Activated CD4-positive, alpha-beta T cell treated with anti-CD3 and anti-CD28 coated beads, Interleukin-2, amount 50 U/mL, for 16 hours (primary cell): ENCODE measurements around the gene SAMD10.

Source experiments
- DNase-seq: peaks from one replicate; pipeline ENCODE4 v3.0.0-alpha.2; 2020

The SAMD10 gene

DNA sequence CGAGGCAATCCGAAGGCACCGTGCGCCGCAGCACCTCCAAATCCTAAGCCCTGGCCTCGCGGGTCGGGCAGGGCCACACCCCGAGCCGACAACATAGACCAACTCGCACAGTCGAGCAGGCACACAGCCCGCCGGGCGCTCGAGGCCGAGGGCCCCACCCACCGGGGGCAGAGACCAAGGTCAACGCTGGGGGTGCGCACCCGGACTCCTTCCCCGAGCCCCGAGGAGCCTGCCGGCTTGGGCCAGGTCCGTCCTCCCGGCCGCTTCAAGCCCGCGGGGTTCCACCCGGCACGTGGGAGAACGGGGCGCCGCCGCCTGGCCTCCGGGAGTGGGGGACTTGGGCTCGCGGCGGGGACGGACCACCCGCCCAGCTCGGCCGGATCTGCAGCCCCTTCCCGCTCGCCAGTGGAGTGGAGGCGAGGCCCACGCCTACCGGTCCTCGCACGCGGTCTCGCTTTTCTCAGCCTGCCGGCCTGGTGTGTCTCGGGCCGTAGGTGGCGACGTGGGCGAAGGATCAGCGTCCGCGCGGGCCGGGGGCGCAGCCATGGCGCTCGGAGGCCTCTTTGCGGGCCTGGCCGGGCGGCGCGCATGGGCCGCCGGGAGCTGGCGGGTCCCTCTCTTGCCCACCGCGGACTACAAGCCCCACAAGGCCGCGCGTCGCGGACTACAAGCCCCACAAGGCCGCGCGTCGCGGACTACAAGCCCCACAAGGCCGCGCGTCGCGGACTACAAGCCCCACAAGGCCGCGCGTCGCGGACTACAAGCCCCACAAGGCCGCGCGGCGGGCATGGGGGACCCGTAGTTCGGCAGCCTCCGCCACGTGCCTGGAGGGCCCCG, 23.4 kb downstream of the SAMD10 start, which contains the start of gene UCKL1:
TSS of gene UCKL1 (minus strand) at position 590 of the 837 bp plus-strand sequence. CDS start at position 546, 44 bp downstream.
- peak; percentile 91 for DNase-seq

DNA sequence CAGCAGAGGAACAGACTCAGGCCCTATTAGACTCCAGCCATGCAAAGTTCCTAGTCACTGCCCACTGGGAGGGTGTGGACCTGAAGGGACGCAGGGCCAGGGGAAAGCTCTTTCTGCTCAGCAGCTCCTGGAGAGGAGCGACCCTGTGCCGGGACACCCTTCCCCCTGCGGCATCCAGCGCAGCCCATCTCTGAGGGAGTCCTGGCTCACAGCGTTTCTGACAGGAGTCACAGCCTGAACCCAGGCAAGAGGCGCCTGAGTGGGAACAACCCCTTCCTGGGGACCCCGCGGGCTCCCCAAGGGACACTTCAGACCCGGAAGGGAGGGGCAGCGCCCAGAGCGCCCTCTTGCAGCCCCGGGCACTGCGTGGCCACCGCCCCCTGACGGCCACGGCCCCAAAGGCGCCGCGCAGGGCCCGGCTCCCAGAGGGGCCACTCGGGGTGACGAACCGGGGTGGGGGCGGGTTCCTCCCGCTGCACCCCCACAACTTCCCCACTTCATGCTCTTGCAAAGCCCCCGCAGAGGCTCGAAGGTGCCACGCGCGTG, 24.1 kb downstream of the SAMD10 start:
- peak; percentile 40 for DNase-seq

DNA sequence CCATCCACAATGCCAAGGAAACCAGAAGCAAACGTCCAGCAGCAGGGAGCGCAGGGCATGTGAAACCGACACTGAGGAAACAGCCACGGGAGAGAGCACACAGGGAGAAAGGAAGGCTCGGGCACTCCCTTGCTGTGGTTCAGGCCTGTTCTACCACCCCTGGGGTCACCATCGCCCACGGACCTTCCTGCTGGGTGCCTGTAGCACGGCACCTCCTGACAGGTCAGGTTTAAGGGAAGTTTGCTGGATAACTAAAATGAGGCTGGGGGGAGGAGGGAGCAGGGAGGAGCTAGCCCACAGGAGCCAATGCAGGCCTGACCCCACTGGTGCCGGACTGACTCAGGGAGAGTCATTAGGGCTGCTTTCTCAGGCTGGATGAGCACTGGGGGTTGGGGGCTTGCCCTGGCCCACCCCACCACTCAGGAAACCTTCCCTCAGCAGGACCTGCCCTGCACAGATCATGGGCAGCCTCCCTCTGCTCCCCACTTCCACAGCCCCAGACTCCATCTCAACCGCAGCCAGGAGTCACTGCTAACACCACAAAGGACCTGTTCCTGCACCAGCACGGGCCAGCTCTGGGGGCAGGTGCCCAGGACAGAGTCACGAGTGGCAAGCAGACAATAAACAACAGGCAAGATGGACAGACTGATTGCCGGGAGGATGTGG, 25.5 kb downstream of the SAMD10 start:
- DNase-seq: no peak

DNA sequence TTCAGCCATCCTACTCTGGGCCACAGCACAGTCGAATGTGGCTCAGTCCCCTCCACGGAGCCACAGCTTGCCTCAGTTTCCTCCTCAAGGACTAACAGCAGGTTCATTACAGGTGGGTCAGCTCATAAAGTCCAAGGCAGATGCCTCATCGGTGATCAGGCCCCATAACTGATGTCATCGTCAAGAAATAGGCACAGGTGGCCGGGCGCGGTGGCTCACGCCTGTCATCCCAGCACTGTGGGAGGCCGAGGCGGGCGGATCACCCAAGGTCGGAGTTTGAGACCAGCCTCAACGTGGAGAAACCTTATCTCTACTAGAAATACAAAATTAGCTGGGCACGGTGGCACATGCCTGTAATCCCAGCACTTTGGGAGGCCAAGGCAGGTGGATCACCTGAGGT, 26.7 kb downstream of the SAMD10 start:
- no peak for DNase-seq

DNA sequence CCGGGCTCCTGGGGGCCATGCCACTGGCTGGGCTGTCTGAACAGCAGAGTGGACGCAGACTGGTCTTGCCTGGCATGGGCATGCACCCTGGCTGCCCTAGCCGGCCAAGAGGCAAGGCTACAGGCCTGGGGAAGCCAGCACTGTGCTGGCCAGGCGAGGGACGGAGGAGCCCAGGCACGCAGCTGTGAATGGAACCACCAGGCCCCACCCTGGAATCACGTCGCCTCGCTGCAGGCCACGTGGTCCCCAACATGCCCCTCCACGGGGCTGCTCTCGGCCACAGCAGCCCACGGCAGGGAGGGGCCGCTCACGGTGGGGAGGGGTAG, 27.3 kb downstream of the SAMD10 start:
- DNase-seq: no peak

DNA sequence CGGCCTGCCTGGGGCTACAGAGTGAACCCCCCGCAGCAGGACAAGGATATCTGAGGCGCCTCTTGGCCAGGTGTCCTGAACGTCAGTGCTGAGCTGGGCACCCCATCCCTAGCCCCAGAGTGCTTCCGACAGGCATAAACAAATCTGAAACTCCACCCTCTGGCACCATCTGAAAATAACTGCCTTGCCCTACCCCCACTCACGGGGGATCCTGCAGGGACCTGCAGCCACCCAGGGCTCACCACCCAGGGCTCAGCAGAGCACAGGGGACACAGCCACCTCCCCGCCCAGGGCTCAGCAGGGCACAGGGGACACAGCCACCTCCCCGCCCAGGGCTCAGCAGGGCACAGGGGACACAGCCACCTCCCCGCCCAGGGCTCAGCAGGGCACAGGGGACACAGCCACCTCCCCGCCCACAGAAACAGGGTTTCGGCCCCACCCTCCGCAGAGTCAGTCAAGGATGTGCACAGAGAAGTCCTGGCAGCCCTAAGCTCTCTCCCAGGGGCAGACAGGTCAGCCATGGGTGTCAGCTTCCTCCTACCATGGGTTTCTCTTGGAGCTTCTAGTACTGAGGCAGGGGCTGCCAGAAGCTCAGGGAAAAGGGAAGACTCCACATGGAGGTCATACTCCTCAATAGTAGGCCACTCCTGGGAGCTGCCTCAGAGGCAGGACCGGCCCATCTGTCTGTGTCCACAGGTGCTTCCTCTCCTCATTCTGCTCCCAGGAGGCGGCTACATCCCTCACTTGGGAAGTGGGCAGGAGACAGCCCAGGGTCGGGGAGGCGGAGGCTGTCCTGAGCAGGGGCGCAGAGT, 27.8 kb downstream of the SAMD10 start:
- no peak for DNase-seq

DNA sequence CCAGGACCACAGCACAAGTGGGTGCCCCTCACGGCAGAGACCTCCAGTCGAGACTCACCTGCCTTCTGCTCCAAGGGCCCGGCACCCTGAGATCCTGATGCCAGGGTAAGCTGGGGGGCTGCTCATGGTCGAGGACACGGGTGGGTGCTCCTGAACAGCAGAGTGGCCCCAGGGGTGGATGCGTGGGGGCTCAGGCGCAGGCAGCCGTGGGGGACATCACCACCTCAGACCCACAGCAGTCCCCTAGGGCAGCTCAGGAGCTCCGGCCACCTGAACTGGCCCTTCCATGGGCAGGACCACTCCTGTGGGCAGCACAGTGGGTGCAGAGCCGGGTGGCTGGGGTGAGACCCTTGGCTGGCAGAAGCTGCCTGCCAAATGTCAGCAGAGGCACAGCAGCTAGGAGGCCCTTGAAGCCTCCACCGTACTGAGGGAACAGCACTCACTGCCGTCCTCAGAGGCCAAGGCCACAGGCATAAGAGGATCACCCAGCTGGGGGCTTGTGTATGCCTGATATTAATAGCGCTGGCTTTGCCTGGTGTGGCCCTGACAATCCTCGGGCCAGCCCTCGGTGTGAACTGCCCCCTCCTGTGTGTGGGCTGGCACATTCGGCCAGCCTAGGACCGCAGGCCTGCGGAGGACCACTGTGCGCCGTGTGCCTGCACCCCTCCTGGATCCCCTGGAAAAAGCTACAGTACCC, 28.6 kb downstream of the SAMD10 start:
- DNase-seq: no peak

DNA sequence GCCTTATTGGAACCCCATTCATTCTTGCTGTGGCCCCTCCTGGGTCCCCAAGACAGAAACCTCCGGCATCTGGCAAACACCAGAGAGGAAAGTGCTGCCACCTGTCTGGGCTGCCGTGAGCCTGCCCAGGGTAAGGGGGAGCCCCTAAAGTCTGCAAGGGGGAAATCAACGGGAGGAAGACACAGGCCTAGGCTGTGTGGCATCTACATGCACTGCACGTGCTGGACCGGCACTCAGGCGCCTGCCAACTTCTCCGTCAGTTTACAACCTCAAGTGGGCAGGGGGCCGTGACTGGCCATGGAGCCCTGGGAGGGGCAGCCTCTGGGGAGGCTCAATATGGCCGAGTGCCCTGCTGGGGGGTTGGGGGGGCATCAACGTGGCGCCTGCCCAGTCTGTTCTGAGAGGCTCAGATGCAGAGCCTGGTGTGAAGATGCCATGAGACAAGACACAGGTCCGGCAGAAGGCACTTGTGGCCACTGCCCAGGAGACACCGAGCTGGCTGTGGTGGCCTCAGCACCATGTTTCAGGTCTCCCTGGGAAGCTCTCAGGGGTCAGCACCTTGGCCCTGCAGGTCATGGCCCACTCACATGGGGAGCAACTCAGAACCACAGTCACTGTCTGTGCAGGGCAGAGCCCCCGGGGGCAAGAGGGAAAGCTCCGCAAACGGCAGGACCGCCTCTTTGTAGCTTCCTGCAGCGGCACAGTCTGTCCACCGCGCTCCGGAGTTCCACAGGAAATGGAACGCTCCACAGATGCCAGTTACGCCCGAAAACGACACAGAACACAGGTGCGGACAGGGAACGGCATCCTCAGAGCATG, 31.6 kb downstream of the SAMD10 start:
- no peak for DNase-seq

DNA sequence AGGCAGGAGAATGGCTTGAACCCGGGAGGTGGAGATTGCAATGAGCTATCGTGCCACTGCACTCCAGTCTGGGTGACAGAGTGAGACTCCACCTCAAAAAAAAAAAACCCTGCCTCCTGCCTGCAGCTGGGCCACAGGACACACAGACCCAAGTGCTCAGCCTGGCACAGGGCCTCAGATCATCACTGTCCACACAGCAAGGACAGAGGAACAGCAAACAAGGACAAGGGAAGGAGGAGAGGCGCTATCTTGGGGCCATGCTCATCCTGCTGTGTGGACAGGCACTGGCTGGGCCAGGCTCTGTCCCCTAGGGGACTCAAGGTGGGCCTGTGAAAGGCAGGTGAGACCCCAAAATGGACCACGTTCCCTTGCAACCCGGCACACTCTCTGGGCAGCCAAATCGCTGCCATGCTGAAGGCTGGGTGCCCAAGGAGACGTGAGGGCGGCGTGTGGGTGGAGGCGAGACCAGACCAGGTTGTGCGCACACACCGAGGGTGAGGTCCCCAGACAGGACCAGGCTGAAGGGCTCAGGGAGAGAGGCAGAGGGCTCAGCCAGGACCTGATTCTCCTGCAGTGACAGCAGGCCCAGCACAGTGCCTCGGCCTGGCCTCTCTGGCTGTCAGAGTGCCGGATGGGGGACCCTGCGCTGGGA, 32.3 kb downstream of the SAMD10 start:
- no peak for DNase-seq

DNA sequence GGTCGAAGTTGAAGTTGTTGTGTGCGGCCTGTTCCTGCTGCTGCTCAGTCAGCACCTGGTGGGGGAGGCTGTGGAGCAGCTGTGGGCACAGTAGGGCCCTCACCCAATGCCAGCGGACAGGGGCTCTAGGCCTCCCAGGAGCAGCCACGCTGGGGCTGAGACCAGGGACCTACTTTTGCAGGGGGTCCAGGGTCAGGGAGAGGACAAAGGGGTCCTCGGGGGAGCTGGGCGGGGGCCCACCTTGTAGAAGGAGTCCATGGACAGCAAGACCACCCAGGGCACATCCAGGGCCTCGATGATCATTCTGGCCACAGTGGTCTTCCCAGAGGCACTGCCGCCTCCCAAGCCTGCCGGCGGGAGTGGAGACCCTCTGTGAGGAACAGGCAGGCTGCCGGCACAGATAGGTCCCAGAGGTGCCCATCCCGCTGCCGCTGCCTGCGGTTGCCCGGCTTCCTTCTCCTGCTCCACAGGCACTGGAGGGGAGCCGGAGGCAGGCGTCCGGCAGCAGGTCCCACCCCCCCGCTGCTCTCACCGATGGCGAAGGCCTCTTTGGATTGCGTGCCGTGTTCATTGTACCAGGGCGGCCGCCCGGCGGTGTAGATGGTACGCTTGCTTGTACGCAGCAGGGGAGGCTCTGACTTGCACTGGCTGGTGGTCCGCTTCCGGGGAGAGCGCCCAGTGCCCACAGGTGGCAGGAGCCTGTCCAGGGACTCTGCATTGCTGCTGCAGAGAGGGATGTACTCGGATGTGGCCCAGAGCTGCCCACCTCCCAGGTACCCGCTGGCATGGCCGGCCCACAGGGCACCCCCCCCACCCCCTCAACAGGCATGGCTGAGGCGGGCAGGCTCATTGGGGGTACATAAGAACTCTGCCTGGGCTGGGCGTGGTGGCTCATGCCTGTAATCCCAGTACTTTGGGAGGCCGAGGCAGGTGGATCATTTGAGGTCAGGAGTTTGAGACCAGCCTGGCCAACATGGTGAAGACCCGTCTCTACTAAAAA, 33.2 kb downstream of the SAMD10 start:
- DNase-seq: no peak

DNA sequence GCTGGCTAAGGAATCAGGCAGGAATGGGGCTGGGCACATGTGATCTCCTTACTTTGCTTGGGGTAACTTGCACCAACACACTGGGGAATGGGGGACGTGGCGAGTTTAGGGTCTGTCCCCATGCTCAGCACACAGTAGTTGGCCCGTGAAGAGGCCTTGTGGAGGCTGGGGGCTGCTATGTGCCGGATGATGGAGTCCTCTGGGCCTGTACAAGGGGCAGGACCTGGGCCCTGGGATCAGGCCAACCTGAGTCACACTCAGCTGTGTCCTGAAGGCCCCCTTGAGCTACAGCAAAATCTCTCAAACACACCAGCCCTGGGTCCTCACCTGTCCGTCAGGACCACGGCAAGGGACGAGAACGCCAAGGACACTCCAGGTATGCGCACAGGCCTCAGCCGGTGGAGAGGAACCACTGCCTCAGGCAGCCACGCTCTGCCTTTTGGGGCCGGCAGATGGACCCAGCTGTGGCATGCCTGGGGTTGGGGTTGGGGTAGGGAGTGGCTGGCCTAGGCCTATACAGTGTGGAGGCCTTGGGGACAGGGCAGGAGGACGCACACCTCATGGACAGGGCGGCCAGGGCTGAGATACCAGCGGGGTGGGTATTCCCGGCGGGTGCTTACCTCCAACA, 34.3 kb downstream of the SAMD10 start:
- no peak for DNase-seq

DNA sequence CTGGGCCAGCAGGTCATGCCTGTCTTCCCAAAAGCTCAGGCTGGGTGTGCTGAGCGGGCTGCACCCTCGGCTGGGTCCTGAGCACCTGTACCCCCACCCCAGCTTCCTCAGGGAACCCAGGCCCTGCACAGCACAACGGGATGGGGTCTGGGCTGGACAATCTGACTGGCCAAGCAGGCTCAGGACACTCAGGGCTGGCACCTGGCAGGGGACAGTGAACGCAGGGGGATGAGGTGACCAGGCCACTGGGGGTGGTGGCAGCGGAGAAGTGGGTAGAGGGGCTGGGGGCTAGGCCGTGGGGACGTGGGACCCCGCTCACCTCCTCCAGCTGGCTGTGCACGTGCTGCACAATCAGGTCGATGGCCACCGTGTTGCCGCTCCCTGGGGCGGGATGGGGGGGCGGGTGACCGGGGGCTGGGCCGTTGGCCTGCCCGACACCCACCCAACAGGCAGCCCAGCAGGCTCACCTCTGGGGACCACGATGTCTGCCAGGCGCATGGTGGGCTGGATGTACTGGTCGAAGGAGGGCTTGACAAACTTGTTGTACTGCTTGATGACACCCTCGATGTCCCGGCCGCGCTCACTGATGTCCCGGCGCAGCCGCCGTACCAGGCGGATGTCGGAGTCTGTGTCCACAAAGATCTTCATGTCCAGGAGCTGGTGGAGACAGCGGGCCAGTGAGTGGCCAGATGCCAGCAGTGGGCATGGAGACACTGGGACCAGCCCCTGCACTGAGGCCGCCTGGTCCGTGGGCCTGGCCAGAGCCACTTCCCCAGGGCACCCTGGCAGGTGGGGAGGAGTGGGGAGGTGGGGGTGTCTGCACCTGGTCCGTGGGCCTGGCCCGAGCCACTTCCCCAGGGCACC, 35.1 kb downstream of the SAMD10 start:
- DNase-seq: no peak

DNA sequence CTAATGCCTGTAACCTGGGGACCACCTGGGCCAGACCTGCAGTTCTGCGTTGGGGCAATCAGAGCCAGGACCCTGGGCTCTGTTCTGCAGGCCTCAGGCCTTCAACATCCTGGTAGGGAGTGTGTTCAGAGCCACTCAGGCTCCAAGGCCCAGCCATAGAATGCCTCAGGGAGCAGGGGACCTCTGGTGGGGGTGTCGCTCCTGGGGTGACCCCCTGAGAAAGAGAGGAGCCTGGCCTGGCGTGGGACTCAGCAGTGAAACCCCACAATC, 35.7 kb downstream of the SAMD10 start:
- no peak for DNase-seq

DNA sequence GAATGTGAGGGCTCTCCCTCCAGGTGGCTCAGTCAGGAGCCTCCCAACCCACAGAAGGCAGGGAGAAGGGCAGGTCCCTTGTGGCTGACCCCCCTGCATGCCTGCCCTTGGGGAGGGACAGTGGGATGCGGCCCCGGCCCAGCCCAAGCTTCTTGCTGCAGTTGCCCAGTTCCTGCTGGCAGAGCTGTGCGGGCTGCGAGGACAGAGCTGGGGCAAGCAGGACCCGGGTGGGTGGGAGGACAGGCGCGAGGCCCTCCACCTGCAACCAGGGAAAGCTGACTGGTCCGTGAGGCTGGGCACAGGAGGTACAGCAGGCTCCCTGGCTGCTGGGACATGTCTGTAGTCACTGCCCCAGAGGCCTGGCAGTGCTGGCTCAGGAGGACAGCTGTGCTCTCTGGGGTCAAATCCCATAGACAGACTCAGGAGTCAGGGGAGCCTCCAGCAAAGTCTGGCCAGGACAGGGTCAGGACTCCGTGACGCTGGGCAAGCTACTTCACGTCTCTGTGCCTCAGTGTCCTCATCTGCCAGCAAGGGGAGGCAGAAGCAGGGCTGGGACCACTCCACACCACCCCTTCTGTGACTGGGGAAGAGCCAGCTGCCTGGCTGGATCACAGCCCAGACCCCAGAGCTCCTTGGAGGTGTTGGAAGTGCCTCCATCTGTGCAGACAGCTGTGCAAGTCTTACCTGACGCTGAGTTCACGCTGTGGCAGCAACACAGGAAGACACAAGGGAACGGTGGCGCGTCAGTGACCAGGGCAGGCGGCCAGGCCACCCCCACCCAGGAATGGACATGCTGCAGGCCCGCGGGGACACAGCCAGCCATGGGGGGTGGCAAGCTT, 36.3 kb downstream of the SAMD10 start:
- no peak for DNase-seq

DNA sequence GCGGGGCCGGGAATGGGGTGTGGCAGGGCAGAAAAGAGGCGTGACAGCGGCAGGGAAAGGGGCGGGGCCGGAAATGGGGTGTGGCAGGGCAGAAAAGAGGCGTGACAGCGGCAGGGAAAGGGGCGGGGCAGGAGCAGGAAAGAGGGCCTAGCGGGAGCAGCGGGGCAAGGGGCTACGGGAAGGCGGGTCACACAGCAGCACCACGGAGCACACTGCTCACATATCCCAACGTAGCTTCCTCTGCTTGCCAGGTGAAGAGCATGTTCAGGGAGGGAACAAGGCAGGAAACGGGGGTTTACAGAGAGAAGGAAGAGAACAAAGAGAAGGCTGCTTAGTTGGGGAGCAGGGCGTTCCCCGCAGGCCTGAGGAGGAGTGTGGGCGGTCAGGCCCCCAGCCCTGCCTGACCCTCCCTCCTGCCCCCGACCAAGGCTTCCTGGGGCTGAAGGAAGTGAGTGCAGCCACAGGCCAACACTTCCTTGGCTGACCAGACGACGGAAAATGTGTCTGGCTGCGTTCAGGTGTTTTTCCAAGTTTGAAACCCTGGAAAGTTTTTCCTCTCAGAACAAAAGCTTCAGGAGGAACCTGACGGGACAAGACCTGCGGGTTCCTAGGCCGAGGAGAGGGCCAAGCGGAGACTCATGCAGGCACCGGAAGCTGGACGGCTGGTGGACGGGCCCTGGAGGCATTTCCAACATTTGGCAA, 37.0 kb downstream of the SAMD10 start:
- peak; percentile 76 for DNase-seq

DNA sequence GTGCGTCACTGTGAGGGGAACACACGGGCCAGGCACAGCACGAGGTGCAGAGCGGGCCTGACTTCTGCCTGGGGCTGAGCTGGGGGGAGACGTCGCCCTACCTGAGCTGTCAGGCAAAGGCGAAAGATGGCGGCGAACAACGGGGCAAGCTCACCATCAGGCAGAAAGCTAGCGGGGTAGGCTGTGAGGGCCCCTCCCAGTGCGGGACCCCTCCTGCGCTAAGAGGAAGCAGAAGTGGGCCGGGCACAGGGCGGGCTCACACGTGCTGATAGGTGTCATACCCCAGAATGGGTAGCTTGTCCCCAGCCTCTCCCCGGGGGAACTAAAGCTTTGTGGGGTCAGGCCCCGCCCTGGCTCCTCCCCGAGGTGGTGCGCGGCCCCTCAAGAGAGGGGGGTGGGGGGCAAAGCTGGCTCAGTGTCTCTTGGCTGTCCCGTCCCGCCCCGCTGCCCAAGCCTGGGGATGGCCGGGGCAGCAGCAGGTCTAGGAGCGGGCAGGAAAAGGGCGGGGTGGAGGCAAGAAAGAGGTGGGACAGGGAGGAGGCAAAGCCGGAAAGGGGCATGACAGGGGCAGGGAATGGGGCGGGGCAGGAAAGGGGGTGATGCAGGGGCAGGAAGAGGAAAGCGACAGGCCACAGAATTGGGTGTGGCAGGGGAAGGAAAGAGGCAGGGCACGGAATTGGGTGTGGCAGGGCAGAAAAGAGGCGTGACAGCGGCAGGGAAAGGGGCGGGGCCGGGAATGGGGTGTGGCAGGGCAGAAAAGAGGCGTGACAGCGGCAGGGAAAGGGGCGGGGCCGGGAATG, 38.0 kb downstream of the SAMD10 start:
- DNase-seq: peak; percentile 97
